NT2/D1 (cell line): Measurements from ENCODE around the gene CLPTM1.

Experiments used
- SUZ12 ChIP-seq: IDR thresholded peaks from 2 replicates; pipeline ENCODE4 v1.6.1; 2011; ENCODE audit not compliant: insufficient read length, insufficient read depth; ENCODE audit errors: extremely low read depth
- ZNF274 ChIP-seq: IDR thresholded peaks from 2 replicates; pipeline ENCODE4 v1.6.1; 2011; ENCODE audit warnings: mild to moderate bottlenecking, low read depth, low read length

- no peak for TF ChIP-seq ZNF274
- no peak for TF ChIP-seq SUZ12
These were observed 30.9 kb upstream of the CLPTM1 start for GRCh38 chr19:44924243-44924725.
